Measurements from ENCODE around the gene THBD. TPM values are rescaled to one million over a fixed set of nuclear protein-coding genes. Genes with fewer than 3 reads are reported as not detected.

THBD gene
- total RNA-seq, 1 experiment from 2014 or later: 0.26 TPM

- no peak for TF ChIP-seq TCF7L2 (IDR thresholded peaks at IDR 0.05; ENCODE audit: low read depth, low read length)
- ChIA-PET CTCF (no interaction called here), POLR2A (no interaction called here)
- H3K4me1 ChIP-seq (ENCODE audit: control insufficient read depth, insufficient read depth, low read length): no peaks in the 10 kb centered on the region
- ATAC-seq (no peak), DNase-seq (ENCODE audit: low read depth, low spot score) (no peak)
- H3K9me3 ChIP-seq (ENCODE audit: control insufficient read depth, insufficient read depth, low read depth, low read length): no peaks in the 10 kb centered on the region
- no peak overlapping the region for H3K4me3 ChIP-seq (ENCODE audit: low read depth in 2 of 2, low read length in 2 of 2)
- intact Hi-C loops (cut with micrococcal nuclease; ENCODE audit: unreplicated experiment) (no loop called here), in situ Hi-C loops (cut with HindIII; ENCODE audit: low pct_unique_long_range_greater_than_20kb, low sequenced_read_pairs) (no loop called here)
- no peak overlapping the region for H3K27ac ChIP-seq (ENCODE audit: low read length)
- H3K27me3 ChIP-seq (ENCODE audit: control insufficient read depth, insufficient read depth, low read length): peaks cover 8% of the 10 kb centered on the region; the same call in 1 of the 2 replicates
- no peaks in the 10 kb centered on the region for H3K36me3 ChIP-seq (ENCODE audit: control insufficient read depth, insufficient read depth, low read length)
- no TSS peak for BruUV-seq (replicated peaks)
Observed at GRCh38 chr20:23068283-23068682, 18.8 kb upstream of the THBD start.

GRCh38 chr20:23066772-23067171 lies 17.3 kb upstream of the THBD start:
- no peak for TF ChIP-seq POLR2AphosphoS5 (IDR thresholded peaks at IDR 0.05; ENCODE audit: low read depth, low read length)
- TF ChIP-seq REST (IDR thresholded peaks at IDR 0.05; ENCODE audit: insufficient read depth in 1 of 2, low read depth in 2 of 2, low read length in 1 of 2): no peak
- Histone ChIP-seq H3K4me1 (ENCODE audit: control insufficient read depth, insufficient read depth, low read length) (no peaks in the 10 kb centered on the region), H3K4me3 (ENCODE audit: low read depth in 2 of 2, low read length in 2 of 2) (no peak overlapping the region), H3K27me3 (ENCODE audit: control insufficient read depth, insufficient read depth, low read length) (peaks cover 8% of the 10 kb centered on the region; the same call in 1 of the 2 replicates), H3K27ac (ENCODE audit: low read length) (no peak overlapping the region), H3K36me3 (ENCODE audit: control insufficient read depth, insufficient read depth, low read length) (no peaks in the 10 kb centered on the region), H3K9me3 (ENCODE audit: control insufficient read depth, insufficient read depth, low read depth, low read length) (no peaks in the 10 kb centered on the region)
- ChIA-PET POLR2A (no interaction called here), CTCF (no interaction called here)
- intact Hi-C loops (cut with micrococcal nuclease; ENCODE audit: unreplicated experiment): no loop called here
- no TSS peak for BruUV-seq (replicated peaks)
- in situ Hi-C loops (cut with HindIII; ENCODE audit: low pct_unique_long_range_greater_than_20kb, low sequenced_read_pairs): no loop called here
- no peak for ATAC-seq
- DNase-seq (ENCODE audit: low read depth, low spot score): no peak

- peaks cover 8% of the 10 kb centered on the region for H3K27me3 ChIP-seq (ENCODE audit: control insufficient read depth, insufficient read depth, low read length)
- in situ Hi-C loops (cut with HindIII; ENCODE audit: low pct_unique_long_range_greater_than_20kb, low sequenced_read_pairs) (no loop called here), intact Hi-C loops (cut with micrococcal nuclease; ENCODE audit: unreplicated experiment) (no loop called here)
- DNase-seq (ENCODE audit: low read depth, low spot score): no peak
- CTCF ChIA-PET: no interaction called here
- TF ChIP-seq SIN3A (IDR thresholded peaks at IDR 0.05; ENCODE audit: borderline replicate concordance, insufficient read depth, low read depth, low read length) (no peak), REST (IDR thresholded peaks at IDR 0.05; ENCODE audit: insufficient read depth in 1 of 2, low read depth in 2 of 2, low read length in 1 of 2) (no peak), POLR2AphosphoS5 (IDR thresholded peaks at IDR 0.05; ENCODE audit: low read depth, low read length) (no peak), CTCF (IDR thresholded peaks at IDR 0.05) (no peak), TCF7L2 (IDR thresholded peaks at IDR 0.05; ENCODE audit: low read depth, low read length) (no peak)
- H3K4me3 ChIP-seq (ENCODE audit: low read depth in 2 of 2, low read length in 2 of 2): no peak overlapping the region
- POLR2A ChIA-PET: no interaction called here
- ATAC-seq: no peak
- no peaks in the 10 kb centered on the region for H3K9me3 ChIP-seq (ENCODE audit: control insufficient read depth, insufficient read depth, low read depth, low read length)
- no peak overlapping the region for H3K27ac ChIP-seq (ENCODE audit: low read length)
- BruUV-seq (replicated peaks): no TSS peak
- H3K4me1 ChIP-seq (ENCODE audit: control insufficient read depth, insufficient read depth, low read length): no peaks in the 10 kb centered on the region
- no peaks in the 10 kb centered on the region for H3K36me3 ChIP-seq (ENCODE audit: control insufficient read depth, insufficient read depth, low read length)
Observed at GRCh38 chr20:23065266-23066201, 16.1 kb upstream of the THBD start.
